Activated CD8-positive, alpha-beta memory T cell treated with anti-CD3 and anti-CD28 coated beads, Interleukin-2, amount 50 U/mL, for 4 hours (primary cell): Measurements from ENCODE around the gene RAB30.
"Not testable (repeated sequence)": the region's sequence is repeated elsewhere in the genome, so short reads cannot be mapped to it uniquely, and the experiment has no call there.

Experiments used
- DNase-seq: peaks from one replicate; pipeline ENCODE4 v3.0.0-alpha.2; 2020

The RAB30 gene

DNA sequence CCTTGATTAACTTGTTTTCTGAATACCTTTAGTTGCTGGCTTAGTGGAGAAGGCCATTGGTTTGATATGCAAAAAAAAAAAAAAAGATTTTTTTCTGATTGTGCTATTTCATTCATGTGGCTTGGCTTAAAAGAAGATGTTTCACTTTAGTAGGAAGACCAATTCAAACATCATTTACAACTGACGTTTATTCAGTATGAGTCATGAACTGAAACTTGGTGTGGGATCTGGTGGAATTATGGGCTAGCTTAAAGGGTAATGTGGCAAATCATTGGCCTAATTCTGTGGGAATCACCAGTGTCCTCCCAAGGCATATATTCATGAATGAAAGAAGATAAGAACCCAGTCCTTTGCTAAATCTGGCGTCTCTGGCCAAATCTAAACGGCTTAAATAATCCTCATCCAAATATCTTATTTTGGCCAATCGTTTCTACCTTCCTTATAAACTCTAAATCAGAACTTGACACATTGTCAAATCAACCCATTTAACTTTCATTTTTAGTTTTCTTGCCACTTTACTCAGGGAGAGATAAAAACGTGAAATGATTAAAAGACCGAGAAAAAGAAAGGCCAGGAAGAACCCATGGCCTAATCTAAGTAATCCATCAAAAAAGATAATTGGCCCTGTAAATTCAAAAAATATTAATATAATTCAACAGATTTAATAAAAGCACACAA, 93.1 kb downstream of the RAB30 start:
- DNase-seq: no peak

DNA sequence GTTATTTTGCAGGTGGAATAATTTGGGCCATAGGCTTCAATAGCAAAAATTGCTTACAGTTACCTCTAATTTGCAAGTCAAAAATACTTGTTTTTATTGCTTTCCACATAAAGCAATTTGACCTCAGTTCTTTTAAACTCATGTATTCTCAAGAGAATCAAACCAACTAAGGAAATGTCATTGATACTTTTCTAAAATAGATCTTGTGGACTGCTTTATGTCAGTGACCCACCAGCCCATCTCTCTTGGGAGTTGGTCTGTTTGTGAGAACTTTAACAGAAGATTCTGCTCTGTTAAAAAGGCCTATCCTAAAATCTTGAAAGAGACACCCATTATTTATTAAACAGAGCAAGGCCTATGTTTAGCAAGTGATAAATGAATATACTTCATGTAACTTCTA, 94.9 kb downstream of the RAB30 start:
- DNase-seq: no peak

DNA sequence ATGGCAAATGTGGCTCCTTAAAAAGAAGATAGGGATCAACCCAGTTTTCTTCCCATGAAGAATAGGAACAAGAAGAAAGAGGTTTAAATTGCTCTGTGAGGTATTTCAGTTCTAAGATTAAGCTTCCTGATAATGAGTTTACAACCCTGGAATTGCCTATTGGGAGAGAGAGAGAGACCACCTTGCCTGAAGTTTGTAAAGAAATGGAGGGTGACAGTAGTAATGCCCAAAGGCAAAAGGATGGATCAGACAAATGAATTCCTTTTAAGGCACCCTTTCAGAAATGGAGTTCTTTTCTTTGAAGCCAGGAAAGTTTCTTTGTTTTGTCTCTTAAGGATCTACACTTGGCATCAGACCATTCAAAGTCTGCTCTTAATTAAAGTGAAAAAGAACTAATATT, 95.8 kb downstream of the RAB30 start:
- DNase-seq: no peak

DNA sequence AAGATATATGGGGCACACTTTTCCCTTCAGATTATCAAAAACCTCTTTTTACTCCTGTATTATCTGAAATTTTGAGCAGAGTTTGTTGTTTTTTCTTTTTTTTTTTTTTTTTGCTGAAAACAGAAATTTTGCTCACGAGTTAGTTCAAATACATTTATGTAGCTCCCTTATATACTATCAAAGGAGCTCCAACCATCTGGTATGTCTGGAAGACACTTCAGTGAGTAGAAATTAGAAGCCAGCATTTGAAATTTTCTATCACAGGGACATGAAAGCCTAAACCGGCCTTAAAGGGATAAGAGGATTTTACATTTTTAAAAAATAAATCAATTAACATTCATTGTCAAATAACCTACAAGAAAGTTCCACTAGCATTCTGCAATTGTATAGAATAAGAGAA, 96.8 kb downstream of the RAB30 start:
- DNase-seq: no peak

DNA sequence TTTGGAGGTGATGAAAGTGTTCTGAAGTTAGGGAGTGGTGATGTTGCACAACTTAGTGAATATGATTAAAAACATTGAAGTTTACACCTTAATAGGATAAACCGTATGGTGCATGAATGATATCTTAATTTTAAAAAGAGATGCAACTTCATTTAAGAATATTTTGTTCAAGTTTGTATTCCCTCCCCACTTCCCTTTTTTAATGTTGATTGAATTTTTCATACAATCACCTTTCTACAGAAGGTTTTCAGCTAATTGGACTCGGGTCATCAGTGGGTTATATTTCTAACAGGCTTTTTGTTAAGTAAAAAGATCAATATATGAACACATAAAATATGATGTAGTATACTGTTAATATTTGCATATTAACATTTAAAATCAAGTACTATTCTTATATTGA, 97.6 kb downstream of the RAB30 start:
- no peak for DNase-seq

DNA sequence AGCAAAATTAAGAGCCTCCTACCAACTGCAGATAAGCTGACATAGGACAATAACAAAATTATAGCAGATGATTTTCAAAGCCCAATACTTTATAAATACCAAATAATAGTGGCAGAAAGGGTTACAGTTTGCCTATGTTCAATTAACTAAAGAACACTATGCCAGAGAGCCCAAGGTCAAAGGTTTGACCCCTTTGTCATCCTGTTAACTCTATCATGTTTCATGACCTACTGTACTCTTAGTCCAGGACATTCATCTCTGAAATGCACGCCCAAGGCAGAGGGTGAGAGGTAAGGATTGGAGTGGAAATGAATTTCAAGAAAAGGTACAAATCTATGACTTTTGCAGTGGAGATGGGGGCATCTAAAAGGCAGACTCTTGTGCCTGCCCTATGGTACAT, 99.6 kb downstream of the RAB30 start:
- no peak for DNase-seq

DNA sequence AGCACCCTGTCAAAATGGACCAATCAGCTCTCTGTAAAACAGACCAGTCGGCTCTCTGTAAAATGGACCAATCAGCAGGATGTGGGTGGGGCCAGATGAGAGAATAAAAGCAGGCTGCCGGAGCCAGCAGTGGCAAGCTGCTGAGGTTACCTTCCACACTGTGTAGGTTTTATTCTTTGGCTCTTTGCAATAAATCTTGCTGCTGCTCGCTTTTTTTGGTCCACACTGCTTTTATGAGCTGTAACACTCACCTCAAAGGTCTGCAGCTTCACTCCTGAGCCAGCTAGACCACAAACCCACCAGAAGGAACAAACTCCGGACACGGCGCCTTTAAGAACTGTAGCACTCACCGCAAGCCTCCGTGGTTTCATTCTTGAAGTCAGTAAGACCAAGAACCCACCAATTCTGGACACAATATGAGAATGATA, 100.2 kb downstream of the RAB30 start:
- peak; percentile 31 for DNase-seq

DNA sequence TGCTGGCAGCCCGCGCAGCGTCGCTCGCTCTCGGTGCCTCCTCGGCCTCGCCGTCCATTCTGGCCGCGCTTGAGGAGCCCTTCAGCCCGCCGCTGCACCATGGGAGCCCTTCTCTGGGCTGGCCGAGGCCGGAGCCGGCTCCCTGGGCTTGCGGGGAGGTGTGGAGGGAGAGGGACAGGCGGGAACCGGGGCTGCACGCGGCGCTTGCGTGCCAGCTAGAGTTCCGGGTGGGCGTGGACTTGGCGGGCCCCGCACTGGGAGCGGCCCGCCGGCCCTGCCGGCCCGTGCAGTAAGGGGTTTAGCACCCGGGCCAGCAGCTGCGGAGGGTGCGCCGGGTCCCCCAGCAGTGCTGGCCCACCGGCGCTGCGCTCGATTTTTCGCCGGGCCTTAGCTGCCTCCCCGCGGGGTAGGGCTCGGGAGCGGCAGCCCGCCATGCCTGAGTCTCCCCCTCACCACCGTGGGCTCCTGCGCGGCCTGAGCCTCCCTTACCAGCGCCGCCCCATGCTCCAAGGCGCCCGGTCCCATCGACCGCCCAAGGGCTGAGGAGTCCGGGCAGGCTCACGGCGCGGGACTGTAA, 101.1 kb downstream of the RAB30 start:
- not testable (repeated sequence) for DNase-seq

DNA sequence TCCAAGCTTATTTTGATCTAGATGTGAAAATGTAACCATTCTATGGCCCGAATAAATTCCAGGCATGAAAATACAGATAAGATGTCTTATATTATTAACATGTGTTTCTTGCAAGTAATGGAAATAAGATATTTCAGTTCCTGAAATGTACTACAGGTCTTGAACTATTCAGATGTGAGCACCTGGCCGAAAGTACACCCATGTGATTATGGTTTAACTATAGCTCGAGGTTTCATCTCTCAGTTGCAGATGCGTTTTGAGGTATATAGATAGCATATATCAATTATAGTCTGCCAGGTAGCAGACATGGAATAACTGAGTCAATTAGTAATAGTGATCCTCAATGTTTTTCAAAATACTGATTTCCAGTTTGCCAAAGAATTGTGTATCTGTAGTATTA, 101.9 kb downstream of the RAB30 start:
- no peak for DNase-seq

DNA sequence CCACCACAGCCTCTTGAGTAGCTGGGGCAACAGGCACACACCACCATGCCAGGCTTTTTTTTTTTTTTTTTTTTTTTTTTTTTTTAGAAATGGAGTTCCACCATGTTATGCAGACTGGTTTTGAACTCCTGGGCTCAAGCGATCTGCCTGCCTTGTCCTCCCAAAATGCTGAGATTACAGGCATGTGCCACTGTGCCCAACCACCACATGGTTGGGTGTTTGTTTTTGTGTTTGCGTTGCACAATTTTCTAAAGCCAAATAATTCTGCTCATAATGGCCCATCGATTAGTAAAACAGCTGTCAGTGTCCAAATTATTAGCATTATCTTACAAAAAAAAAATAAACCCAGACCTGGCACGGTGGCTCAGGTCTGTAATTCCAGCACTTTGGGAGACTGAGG, 104.3 kb downstream of the RAB30 start:
- DNase-seq: no peak

DNA sequence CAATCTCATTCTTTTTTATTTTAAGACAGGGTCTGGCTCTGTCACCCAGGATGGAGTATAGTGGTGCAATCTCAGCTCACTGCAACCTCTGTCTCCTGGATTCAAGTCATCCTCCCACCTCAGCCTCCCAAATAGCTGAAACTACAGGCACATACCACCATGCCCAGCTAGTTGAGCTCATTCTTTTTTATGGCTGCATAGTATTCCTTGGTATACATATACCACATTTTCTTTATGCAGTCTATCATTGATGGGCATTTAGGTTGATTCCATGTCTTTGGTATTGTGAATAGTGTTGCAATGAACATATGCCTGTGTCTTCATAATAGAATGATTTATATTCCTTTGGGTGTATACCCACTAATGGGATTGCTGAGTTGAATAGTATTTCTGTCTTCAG, 109.7 kb downstream of the RAB30 start:
- DNase-seq: not testable (repeated sequence)

DNA sequence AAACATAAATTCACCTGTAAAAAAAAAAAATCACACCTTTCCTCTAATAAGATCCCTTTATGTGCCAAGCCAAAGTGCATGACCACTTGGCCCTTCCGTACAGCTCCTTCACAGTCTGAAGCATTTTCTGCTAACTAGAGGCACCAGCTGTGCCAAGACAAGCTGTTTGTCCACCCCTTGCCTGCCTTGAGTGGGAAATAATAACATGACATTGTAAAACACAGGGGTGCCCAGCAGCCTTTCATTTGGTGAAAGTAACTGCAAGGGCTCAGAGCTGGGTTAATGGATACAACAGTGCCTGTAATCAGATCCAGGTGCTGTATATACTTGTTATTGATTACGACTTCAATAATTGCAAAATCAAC, 110.9 kb downstream of the RAB30 start:
- no peak for DNase-seq

DNA sequence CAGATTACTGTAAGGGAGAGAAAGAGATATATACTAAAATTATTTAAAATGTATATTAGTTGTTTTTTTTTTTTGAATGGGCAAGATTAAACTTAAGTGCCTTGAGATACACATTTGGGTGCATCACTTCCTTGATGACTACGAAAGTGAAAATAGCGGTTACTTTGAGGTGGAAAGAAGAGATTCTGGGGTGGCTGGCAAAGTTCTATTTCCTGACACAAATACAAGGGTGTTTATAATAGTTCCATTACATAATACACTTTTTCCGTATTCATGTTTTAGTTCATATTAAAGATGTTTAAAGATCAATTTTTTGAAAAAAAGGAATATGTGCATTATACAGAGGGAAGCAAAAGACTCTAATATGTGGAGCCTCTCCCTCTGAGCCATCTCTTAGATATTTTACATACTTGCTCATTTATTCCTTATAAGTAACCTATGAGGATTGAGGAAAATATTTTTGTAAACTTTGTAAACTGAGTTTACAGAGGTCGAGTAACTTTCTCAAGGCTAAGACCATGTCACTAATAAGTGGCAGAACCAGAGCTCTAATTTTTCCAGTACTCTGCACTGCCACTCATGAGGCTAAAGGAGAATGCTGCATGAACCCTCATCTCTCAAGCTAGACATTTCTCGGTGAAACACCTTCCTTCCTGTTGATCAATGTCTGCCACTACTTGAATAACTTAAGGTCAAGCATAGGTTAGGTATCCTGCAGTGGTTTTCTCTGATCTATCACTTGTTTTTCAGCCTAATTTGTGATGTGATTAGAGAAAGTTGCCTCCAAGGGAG, 111.5 kb downstream of the RAB30 start:
- DNase-seq: no peak

DNA sequence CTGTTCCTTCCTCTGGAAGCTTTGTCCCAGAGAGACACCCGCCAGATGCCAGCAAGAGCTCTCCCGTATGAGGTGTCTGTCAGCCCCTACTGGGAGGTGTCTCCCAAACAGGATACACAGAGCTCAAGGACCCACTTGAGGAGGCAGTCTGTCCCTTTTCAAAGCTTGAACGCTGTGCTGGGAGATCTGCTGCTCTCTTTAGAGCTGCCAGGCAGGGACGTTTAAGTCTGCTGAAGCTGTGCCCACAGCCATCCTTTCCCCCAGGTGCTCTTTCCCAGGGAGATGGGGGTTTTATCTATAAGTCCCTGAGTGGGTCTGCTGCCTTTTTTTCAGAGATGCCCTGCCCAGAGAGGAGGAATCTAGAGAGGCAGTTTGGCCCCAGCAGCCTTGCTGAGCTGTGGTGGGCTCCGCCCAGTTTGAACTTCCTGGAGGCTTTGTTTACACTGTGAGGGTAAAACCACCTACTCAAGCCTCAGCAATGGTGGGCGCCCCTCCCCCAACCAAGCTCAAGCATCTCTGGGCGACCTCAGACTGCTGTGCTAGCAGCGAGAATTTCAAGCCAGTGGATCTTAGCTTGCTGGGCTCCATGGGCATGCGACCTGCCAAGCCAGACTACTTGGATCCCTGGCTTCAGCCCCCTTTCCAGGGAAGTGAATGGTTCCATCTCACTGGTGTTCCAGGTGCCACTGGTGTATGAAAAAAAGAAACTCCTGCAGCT, 115.8 kb downstream of the RAB30 start:
- peak; percentile 71 for DNase-seq

DNA sequence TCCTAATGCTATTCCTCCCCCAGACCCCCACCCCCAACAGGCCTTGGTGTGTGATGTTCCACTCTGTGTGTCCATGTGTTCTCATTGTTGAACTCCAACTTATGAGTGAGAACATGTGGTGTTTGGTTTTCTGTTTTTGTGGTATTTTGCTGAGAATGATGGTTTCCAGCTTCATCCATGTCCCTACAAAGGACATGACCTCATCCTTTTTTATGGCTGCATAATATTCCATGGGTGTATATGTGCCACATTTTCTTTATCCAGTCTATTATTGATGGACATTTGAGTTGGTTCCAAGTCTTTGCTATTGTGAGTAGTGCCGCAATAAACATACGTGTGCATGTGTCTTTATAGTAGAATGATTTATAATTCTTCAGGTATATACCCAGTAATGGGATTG, 121.2 kb downstream of the RAB30 start:
- not testable (repeated sequence) for DNase-seq

DNA sequence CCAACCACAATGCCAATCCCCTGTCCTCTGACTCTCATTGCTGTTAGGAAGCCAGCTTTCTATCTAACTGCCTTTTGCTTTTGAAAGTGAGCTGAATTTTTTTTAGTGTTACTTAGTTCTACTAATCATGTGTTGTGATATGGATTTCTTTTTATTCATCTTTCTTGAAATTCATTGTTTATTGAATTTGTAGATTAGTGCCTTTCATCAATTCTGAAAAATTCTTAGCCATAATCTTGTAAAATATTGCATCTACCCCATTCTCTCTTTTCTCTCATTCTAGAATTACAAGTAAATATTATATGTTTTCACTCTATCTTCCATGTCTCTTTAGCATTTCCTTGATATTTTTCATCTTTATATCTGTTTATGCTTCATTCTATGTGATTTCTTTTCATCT, 122.3 kb downstream of the RAB30 start:
- DNase-seq: no peak

DNA sequence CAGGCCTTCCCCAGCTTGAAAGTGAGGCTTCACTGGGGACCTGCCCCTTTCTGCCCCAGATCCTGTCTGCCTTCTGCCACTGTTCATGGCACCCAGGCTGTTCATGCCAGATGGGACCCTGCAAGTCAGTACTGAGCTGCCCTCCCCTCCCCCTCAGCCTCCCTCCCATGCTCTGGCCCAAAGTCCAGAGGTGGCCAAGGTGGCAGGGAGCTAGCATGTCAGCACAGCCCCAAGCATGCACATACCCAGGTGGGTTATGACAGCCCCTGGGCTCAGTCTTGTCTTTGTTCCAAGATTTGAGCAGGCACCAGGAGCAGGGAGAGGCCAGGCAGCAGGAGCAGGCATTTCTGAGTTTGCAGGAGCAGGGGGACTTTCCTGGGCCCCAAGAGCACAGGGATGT, 126.0 kb downstream of the RAB30 start:
- DNase-seq: no peak

DNA sequence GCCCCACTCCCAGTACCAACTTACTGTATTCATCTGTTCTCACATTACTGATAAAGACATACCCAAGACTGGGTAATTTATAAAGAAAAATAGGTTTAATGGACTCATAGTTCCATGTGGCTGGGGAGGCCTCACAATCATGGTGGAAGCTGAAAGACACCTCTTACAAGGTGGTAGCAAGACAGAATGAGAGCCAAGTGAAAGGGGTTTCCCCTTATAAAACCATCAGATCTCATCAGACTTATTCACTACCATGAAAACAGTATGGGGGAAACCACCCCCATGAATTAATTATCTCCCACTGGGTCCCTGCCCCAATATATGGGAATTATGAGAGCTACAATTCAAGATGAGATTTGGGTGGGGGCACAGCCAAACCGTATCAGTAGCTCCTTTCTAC, 126.7 kb downstream of the RAB30 start:
- DNase-seq: not testable (repeated sequence)

DNA sequence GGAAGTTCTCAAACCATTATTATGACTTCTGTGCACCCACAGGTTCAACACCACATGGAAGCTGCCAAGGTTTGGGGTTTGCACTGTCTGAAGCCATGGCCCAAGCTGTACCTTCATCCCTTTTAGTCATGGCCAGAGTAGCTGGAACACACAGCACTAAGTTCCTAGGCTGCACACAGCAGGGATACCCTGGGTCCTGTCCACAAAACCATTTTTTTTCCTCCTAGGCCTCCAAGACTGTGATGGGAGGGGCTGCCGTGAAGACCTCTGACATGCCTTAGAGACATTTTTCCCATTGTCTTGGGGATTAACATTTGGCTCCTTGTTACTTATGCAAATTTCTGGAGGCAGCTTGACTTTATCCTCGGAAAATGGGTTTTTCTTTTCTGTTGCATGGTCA, 127.5 kb downstream of the RAB30 start:
- DNase-seq: no peak

DNA sequence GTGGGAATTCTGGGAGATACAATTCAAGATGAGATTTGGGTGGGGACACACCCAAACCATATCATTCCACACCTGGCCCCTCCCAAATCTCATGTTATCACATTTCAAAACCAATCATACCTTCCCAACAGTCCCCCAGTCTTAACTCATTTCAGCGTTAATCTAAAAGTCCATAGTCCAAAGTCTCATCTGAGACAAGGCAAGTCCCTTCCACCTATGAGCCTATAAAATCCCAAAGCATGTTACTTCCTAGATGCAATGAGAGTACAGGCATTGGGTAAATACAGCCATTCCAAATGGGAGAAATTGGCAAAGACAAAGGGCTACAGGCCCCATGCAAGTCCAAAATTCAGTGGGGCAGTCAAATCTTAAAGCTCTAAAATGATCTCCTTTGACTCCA, 128.3 kb downstream of the RAB30 start:
- DNase-seq: not testable (repeated sequence)

DNA sequence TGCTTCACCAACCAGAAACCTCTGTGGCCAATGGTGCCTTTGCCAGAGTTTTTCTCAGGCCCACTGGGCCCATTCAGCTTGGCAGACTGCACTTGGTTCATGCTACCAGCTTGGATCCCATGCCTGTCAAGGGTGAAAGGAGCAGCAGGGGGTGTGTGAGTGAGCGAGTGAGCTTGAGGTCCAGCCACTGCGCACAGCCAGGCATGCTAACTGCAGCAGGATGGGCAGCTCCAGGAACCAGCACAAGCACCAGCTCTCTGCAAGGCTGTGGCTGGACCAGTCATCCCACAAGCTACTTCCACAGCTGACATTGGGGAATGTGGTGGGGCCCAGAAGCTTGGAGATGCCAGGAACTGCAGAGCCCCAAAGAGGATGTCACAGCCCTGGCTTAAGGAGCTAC, 129.3 kb downstream of the RAB30 start:
- no peak for DNase-seq

DNA sequence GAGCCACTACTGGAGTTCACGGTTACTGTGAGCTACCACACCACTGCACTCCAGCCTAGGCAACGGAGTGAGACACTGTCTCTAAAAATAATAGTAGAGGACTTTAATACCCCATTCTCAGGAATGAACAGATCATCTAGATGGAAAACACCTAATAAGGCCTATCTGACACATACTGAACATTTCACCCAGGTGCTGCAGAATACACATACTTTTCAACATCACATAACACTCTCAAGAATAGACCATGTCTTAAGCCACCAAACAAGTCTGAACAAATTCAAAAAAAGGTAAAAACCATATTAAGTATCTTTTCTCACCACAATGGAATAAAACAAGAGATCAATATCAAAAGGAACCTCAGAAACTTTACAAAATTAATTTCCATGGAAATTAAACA, 132.2 kb downstream of the RAB30 start:
- DNase-seq: no peak

DNA sequence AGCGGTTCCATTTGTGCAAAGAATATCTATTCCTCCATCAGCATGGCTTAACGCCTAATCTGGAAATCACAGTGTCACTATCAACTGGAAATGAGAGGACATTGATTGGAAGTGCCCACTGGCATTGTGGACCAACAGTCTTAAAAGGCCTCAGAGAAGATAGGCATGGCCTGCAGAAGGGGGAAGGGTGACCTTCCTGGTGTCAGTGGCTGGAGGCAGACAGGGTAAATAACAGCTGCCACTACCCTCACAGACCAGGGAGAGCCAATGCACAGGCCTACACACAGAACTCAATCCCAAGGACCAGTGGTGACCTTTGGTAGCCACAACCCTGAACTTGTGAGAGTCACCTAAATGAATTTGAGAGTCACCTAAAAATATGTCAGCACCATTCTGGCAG, 134.1 kb downstream of the RAB30 start:
- DNase-seq: no peak

DNA sequence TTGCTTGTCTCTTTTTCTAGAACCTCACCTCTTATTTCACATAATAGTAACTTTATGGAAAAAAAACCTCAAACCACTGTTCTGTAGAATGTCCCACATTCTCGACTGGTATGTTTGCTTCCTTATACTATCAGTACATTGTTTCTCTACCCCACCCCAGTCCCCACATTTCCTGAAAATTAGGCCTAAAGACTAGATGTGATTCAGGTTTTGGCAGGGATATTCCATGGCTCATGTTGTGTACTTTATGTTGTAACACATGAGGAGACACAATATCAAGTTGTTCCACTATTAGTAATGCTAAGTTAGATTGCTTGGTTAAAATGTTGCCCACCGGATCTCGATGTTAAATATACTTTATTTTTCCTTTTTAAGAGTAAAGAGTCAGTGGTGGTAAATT, 135.4 kb downstream of the RAB30 start:
- no peak for DNase-seq
